NB4 (cell line): Measurements from ENCODE around the gene MAGI2.
A peak's percentile ranks its signal among the peaks of the same experiment; 100 is the strongest.

Experiments
- DNase-seq: peaks from one replicate; pipeline ENCODE4 v3.0.0; 2010; ENCODE audit warnings: low read depth
- H3K4me3 ChIP-seq: one replicate; pipeline ENCODE4 v1.5.1; 2011; ENCODE audit warnings: mild to moderate bottlenecking, low read depth, low read length, moderate library complexity
- MYC ChIP-seq: IDR thresholded peaks from 2 replicates; pipeline ENCODE4 v1.6.1; 2011; ENCODE audit warnings: low read depth, low read length
- POLR2A ChIP-seq: IDR thresholded peaks from 2 replicates; pipeline ENCODE4 v1.6.1; 2011; ENCODE audit warnings: mild to moderate bottlenecking; ENCODE audit not compliant: insufficient read length; ENCODE audit errors: extremely low read depth
- TF ChIP-seq, protein P1 (sequence below): IDR thresholded peaks from one replicate; pipeline ENCODE4 v1.5.1; 2012; ENCODE audit warnings: low read depth, low read length
- TF ChIP-seq, protein P2 (sequence below): IDR thresholded peaks from 2 replicates; pipeline ENCODE4 v1.6.1; 2011; ENCODE audit warnings: low read depth, low read length

MAGI2 gene

DNA sequence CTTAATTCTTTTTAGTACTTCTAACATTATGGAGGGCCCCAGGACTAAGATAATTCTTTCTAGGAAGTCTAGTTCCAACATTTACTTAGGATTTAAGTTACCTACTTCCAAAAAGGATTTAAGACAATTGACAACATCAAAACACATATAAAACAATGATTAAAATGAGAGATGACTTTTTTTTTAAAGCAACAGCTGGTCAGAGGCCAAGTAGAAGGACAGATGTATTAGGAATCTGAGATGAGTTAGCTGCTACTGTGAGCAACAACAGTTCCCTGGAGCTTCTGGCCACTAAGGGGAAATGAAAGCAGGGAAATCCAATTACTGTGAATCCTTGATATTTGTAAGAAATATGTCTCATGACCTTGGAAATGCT, 1432.6 kb downstream of the MAGI2 start:
- H3K4me3 ChIP-seq = no peak overlapping the region
- TF ChIP-seq, protein P1, sequence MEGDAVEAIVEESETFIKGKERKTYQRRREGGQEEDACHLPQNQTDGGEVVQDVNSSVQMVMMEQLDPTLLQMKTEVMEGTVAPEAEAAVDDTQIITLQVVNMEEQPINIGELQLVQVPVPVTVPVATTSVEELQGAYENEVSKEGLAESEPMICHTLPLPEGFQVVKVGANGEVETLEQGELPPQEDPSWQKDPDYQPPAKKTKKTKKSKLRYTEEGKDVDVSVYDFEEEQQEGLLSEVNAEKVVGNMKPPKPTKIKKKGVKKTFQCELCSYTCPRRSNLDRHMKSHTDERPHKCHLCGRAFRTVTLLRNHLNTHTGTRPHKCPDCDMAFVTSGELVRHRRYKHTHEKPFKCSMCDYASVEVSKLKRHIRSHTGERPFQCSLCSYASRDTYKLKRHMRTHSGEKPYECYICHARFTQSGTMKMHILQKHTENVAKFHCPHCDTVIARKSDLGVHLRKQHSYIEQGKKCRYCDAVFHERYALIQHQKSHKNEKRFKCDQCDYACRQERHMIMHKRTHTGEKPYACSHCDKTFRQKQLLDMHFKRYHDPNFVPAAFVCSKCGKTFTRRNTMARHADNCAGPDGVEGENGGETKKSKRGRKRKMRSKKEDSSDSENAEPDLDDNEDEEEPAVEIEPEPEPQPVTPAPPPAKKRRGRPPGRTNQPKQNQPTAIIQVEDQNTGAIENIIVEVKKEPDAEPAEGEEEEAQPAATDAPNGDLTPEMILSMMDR = no peak
- no peak for DNase-seq

DNA sequence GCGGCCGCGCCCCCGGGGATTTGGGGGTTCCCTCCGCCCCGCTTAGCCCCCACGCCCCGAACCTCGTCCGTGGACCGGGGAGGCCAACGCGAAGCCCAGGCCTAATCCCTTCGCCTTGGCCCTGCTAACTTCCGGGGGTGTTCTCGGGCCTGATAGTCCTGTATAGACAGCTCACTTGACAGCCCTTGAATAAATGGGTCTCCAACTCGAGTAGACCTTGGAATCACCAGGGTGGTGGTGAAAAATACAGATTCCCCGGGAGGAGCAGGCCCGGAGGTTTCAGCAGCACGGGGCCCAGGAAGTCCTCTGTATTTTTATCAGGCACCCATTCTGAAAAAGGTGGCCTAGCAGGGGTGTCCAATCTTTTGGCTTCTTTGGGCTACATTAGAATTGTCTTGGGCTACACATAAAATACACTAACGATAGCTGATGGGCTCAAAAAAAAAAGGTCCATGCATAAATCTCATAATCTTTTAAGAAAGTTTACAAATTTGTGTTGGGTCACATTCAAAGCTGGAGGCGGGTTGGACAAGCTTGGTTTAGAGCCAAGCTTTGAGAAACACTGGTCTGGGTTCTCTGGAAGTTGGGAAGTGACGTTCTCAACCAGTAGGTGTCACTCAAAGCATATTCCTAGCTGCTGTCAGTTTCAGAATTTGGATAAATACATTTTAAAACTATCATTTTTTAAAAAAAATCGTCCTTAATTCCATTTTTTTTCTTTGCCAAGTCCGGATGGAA, 1433.2 kb downstream of the MAGI2 start:
- no peak for TF ChIP-seq POLR2A
- TF ChIP-seq, protein P1 = peak; percentile 84
- DNase-seq = peak; percentile 82

DNA sequence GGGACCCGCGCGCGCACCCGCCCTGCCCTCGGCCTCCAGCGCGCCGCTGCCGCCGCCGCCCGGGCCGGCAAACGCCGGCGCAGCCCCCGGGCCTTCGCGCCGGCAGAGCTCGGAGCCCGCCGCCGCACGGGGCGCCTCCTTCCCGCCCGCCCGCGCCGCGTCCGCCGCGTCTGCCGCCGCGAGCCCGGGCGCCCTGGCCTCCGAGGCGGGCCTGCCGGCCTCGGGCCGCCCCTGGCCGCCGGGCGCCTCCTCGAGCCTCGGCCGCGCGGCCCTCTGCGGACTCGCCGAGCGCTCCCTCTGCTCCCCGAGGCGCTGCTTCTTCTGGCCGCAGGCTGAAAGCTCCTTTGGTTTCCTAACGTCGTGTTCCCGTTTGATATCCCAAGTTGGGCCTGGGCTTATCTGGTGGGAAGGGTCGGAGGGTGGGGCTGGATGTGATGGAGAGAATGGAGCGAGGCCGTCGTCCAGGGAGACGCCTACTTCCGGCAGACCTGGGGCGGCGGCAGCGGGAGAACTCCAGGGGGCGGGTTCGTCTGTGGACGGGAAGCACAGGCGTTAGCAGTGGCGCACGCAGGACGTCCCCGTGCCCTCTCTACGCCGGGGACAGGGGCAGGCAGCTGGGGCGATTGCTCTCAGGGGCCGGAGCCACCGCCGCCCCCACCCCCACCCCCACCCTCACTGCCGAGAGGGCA, 1433.9 kb downstream of the MAGI2 start:
- peak; percentile 85 for DNase-seq
- peak overlapping the region; percentile 50 for H3K4me3 ChIP-seq
- TF ChIP-seq, protein P2, sequence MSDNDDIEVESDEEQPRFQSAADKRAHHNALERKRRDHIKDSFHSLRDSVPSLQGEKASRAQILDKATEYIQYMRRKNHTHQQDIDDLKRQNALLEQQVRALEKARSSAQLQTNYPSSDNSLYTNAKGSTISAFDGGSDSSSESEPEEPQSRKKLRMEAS = no peak
- TF ChIP-seq MYC (no peak), POLR2A (no peak)
- TF ChIP-seq, protein P1 = no peak

More for the DNA sequence above, 1433.2 kb downstream of the MAGI2 start:
- H3K4me3 ChIP-seq = peak overlapping the region; percentile 12

DNA sequence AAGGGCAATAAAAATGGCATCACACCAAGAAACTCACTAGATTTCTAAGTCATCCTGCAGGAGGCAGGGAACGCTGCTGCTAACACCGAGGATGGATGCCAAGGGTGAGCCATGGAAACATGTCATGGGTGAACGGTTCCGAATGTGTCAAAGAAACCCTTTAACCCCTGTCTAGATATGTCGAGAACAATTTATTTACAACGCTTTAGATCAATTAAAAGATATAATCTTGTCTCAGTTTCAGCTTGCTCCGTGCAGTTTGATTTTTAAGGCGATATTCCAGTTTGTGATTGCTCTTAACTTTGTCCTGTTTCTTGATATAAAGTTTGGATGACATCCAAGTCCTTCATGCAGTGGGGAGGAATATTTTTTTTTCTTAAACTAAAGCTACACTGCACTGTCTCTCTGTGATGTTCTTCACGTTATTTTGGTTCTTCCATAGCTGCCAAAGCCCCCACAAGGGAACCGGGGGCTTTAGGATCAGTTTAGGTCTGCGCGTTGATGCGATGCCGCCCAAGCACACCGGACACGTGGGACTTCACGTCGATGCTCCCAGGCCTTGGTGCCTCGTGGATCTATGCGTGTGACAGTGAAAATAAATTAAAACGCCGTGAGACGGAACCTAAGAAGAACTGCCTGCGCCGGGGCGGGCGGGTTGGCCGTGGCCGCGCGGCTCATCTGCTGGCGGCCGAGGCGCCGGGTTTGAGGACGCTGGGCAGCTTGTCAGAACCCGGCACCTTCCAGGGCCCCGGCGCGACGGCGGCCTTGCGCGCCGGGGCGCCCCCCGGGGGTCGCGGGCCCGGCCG, 1434.6 kb downstream of the MAGI2 start:
- peak overlapping the region; percentile 6 for H3K4me3 ChIP-seq
- DNase-seq = peak; percentile 53
- TF ChIP-seq POLR2A = no peak
- TF ChIP-seq MYC = no peak
- TF ChIP-seq, protein P2 = no peak
- TF ChIP-seq, protein P1 = no peak

DNA sequence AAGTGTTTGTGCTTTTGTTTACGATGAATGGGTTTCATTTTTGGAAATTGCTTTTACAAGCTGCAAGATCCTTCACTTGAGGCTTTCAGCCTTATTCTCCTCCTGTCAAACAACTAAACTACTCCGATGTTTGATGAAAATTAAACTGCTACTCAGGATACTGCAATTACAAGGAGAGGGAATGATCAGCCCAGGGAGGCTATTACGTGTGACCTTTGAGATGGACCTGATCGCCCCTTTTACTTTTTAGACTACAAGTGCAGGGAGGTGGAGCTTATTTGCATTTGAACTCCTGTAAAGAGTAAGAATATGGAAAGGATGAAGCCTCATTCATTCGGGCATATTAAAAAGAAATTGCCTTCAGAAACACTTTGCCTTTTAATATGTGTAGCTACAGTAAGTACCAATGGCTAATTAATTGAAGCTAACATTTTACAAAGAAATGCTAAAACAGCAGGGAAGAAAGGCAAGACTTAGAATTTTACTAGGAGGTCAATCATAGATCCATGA, 1435.8 kb downstream of the MAGI2 start:
- TF ChIP-seq, protein P1 = no peak
- DNase-seq = no peak
- H3K4me3 ChIP-seq = no peak overlapping the region
